BLaER1 treated with 17β-estradiol and CSF1 and Interleukin-3, amounts not matched to agents 10 nM and 100 nM (cell line): ENCODE data around the gene TRIM45.
"Not testable (repeated sequence)": the region's sequence is repeated elsewhere in the genome, so short reads cannot be mapped to it uniquely, and the experiment has no call there.

Source experiments
- H3K27ac ChIP-seq, 11 experiments: shearing (Covaris generic); formaldehyde crosslinking; 2 replicates each; pipeline ENCODE4 v1.8.1; 2022
- H3K27me3 ChIP-seq, 11 experiments: shearing (Covaris generic); formaldehyde crosslinking; 2 replicates each; pipeline ENCODE4 v1.8.1; 2022
- H3K36me3 ChIP-seq, 11 experiments: shearing (Covaris generic); formaldehyde crosslinking; 2 replicates each; pipeline ENCODE4 v1.8.1; 2022
- H3K4me1 ChIP-seq, 10 experiments: shearing (Covaris generic); formaldehyde crosslinking; 2 replicates each; pipeline ENCODE4 v1.8.1; 2022
- H3K4me2 ChIP-seq, 11 experiments: shearing (Covaris generic); formaldehyde crosslinking; 2 replicates each; pipeline ENCODE4 v1.8.1; 2022
- H3K4me3 ChIP-seq, 10 experiments: shearing (Covaris generic); formaldehyde crosslinking; 2 replicates each; pipeline ENCODE4 v1.8.1; 2022
- H3K9ac ChIP-seq, 11 experiments: shearing (Covaris generic); formaldehyde crosslinking; 2 replicates each; pipeline ENCODE4 v1.8.1; 2022
- H3K9me3 ChIP-seq, 11 experiments: shearing (Covaris generic); formaldehyde crosslinking; replicated peaks in 1 of 11; 2 replicates each; pipeline ENCODE4 v1.8.1; 2022
- H4K20me1 ChIP-seq, 11 experiments: shearing (Covaris generic); formaldehyde crosslinking; 2 replicates each; pipeline ENCODE4 v1.8.1; 2022
- Cebpa-rat ChIP-seq, 11 experiments: shearing (Covaris generic); IDR thresholded peaks; 2 replicates each; pipeline ENCODE4 v1.8.1; 2022

The TRIM45 gene

GRCh38 chr1:117113199-117113598 is 8.3 kb downstream of the TRIM45 start:
- H3K36me3 ChIP-seq: peaks cover 0 to 13% (median 0%) of the 10 kb centered on the region in 11 experiments; a peak in 3 of 22 replicates
- no peak overlapping the region for H3K27ac ChIP-seq
- H3K4me1 ChIP-seq: peaks cover 0 to 6% (median 0%) of the 10 kb centered on the region in 10 experiments; a peak in 1 of 20 replicates
- H4K20me1 ChIP-seq: no peaks in the 10 kb centered on the region
- no peak overlapping the region for H3K4me2 ChIP-seq
- no peak for TF ChIP-seq Cebpa-rat (IDR thresholded peaks at IDR 0.05)
- no peaks in the 10 kb centered on the region for H3K9me3 ChIP-seq
- no peaks in the 10 kb centered on the region for H3K27me3 ChIP-seq
- H3K4me3 ChIP-seq: no peak overlapping the region
- no peak overlapping the region for H3K9ac ChIP-seq

- Histone ChIP-seq H3K4me1 (peaks cover 0 to 6% (median 0%) of the 10 kb centered on the region in 10 experiments; a peak in 1 of 20 replicates), H4K20me1 (no peaks in the 10 kb centered on the region), H3K27me3 (no peaks in the 10 kb centered on the region), H3K4me2 (no peak overlapping the region), H3K9ac (no peak overlapping the region), H3K9me3 (no peaks in the 10 kb centered on the region), H3K27ac (no peak overlapping the region), H3K4me3 (no peak overlapping the region), H3K36me3 (peaks cover 0 to 13% (median under 1%) of the 10 kb centered on the region in 11 experiments; a peak in 6 of 22 replicates)
- TF ChIP-seq Cebpa-rat (IDR thresholded peaks at IDR 0.05): no peak
Observed at GRCh38 chr1:117112047-117112717, 9.4 kb downstream of the TRIM45 start.

DNA sequence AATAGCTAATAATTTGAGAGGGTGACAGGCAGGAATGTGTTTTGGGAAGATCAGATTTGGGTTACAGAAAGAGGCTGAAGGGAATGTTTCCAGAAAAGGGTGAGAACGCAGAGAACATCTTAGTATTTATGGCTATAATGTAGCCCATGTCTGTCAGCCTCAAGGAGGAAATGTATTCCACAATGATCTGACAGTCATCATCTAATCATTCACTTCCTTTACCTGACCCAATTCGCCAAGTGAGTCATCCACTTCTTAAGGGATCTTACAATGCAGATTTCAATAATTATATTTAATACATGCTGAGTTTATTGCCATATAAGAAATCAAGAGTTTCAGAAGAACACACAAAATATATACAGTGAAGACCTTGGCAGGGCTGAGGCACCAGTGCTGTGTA is 10.8 kb downstream of the TRIM45 start:
- Histone ChIP-seq H3K36me3 (peaks cover 2 to 27% (median 11%) of the 10 kb centered on the region in 11 experiments; a peak in 15 of 22 replicates), H3K27ac (no peak overlapping the region), H4K20me1 (no peaks in the 10 kb centered on the region), H3K4me3 (no peak overlapping the region), H3K9me3 (no peaks in the 10 kb centered on the region), H3K4me1 (peaks cover 0 to 6% (median 0%) of the 10 kb centered on the region in 10 experiments; a peak in 1 of 20 replicates), H3K4me2 (no peak overlapping the region), H3K9ac (no peak overlapping the region), H3K27me3 (no peaks in the 10 kb centered on the region)
- no peak for TF ChIP-seq Cebpa-rat (IDR thresholded peaks at IDR 0.05)

GRCh38 chr1:117107364-117107763 is 14.2 kb downstream of the TRIM45 start:
- H3K4me2 ChIP-seq: no peak overlapping the region
- H4K20me1 ChIP-seq: no peaks in the 10 kb centered on the region
- no peaks in the 10 kb centered on the region for H3K9me3 ChIP-seq
- no peak overlapping the region for H3K9ac ChIP-seq
- H3K27ac ChIP-seq: no peak overlapping the region
- H3K27me3 ChIP-seq: no peaks in the 10 kb centered on the region
- TF ChIP-seq Cebpa-rat (IDR thresholded peaks at IDR 0.05): no peak
- peaks cover 26 to 57% (median 42%) of the 10 kb centered on the region in 11 experiments; a peak in 21 of 22 replicates for H3K36me3 ChIP-seq
- H3K4me1 ChIP-seq: peaks cover 0 to 6% (median 0%) of the 10 kb centered on the region in 10 experiments; a peak in 1 of 20 replicates
- no peak overlapping the region for H3K4me3 ChIP-seq

- H3K4me2 ChIP-seq: no peak overlapping the region
- no peak overlapping the region for H3K27ac ChIP-seq
- H4K20me1 ChIP-seq: no peaks in the 10 kb centered on the region
- H3K9me3 ChIP-seq: no peaks in the 10 kb centered on the region
- H3K4me1 ChIP-seq: peaks cover 0 to 6% (median 0%) of the 10 kb centered on the region in 10 experiments; a peak in 1 of 20 replicates
- no peak overlapping the region for H3K4me3 ChIP-seq
- H3K36me3 ChIP-seq: peaks cover 34 to 66% (median 50%) of the 10 kb centered on the region in 11 experiments
- TF ChIP-seq Cebpa-rat (IDR thresholded peaks at IDR 0.05): no peak
- H3K27me3 ChIP-seq: no peaks in the 10 kb centered on the region
- no peak overlapping the region for H3K9ac ChIP-seq
Observed at GRCh38 chr1:117106478-117106877, 15.1 kb downstream of the TRIM45 start.

GRCh38 chr1:117105722-117106121 is 15.8 kb downstream of the TRIM45 start:
- Histone ChIP-seq H3K27me3 (no peaks in the 10 kb centered on the region), H3K36me3 (peaks cover 39 to 73% (median 58%) of the 10 kb centered on the region in 11 experiments), H4K20me1 (no peaks in the 10 kb centered on the region), H3K4me2 (no peak overlapping the region), H3K9ac (no peak overlapping the region), H3K27ac (no peak overlapping the region), H3K9me3 (no peaks in the 10 kb centered on the region), H3K4me3 (no peak overlapping the region), H3K4me1 (peaks cover 0 to 5% (median 0%) of the 10 kb centered on the region in 10 experiments; a peak in 1 of 20 replicates)
- TF ChIP-seq Cebpa-rat (IDR thresholded peaks at IDR 0.05): no peak

- H3K4me3 ChIP-seq: no peak overlapping the region
- no peak overlapping the region for H3K9ac ChIP-seq
- peaks cover 46 to 81% (median 65%) of the 10 kb centered on the region in 11 experiments for H3K36me3 ChIP-seq
- no peaks in the 10 kb centered on the region for H3K27me3 ChIP-seq
- no peak overlapping the region for H3K27ac ChIP-seq
- TF ChIP-seq Cebpa-rat (IDR thresholded peaks at IDR 0.05): no peak
- H3K4me1 ChIP-seq: no peaks in the 10 kb centered on the region
- H3K4me2 ChIP-seq: no peak overlapping the region
- H3K9me3 ChIP-seq: no peaks in the 10 kb centered on the region
- H4K20me1 ChIP-seq: no peaks in the 10 kb centered on the region
Observed at GRCh38 chr1:117104986-117105385, 16.6 kb downstream of the TRIM45 start.

- H3K4me3 ChIP-seq, H3K9ac ChIP-seq, H3K4me2 ChIP-seq, H3K9me3 ChIP-seq, H3K4me1 ChIP-seq, H3K27me3 ChIP-seq, H3K27ac ChIP-seq, H4K20me1 ChIP-seq: not testable (repeated sequence)
- peaks cover 77 to 99% (median 94%) of the 10 kb centered on the region in 11 experiments for H3K36me3 ChIP-seq
Observed at GRCh38 chr1:117101858-117102257, 19.7 kb downstream of the TRIM45 start.

DNA sequence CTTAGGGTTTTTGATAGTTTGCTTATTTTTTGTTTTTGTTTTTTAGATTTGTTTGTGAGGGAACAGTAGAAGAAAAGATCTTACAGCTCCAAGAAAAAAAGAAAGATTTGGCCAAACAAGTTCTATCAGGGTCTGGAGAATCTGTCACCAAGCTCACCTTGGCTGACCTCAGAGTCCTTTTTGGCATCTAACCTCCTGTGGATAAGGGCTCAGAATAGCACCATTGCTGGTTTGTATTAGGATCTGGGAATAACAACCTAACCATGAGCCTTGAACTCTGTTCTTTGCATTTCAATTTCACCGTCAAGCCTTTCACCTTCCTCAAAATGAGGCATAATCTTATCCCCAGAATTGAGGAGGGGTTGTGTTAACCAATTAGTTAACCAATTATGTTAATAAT is 20.2 kb downstream of the TRIM45 start:
- no peaks in the 10 kb centered on the region for H3K27me3 ChIP-seq
- H3K27ac ChIP-seq: no peak overlapping the region
- no peak overlapping the region for H3K9ac ChIP-seq
- no peaks in the 10 kb centered on the region for H3K9me3 ChIP-seq
- TF ChIP-seq Cebpa-rat (IDR thresholded peaks at IDR 0.05): no peak
- H3K36me3 ChIP-seq: peaks cover 83 to 99% (median 95%) of the 10 kb centered on the region in 11 experiments
- no peak overlapping the region for H3K4me2 ChIP-seq
- no peaks in the 10 kb centered on the region for H3K4me1 ChIP-seq
- no peak overlapping the region for H3K4me3 ChIP-seq
- no peaks in the 10 kb centered on the region for H4K20me1 ChIP-seq
